NOMO-1 treated with DMSO at 0.1 percent for 48 hours (cell line): ENCODE measurements around the gene PCNT.

ENCODE experiments used
- DNase-seq: peaks from one replicate; lab custom pipeline; 2025; ENCODE audit not compliant: unreplicated experiment; lab: John Stamatoyannopoulos, UW

The PCNT gene

GRCh38 chr21:46379691-46380090, 55.7 kb downstream of the PCNT start:
- no peak for DNase-seq

GRCh38 chr21:46381541-46381940, 57.6 kb downstream of the PCNT start:
- DNase-seq: no peak

GRCh38 chr21:46384556-46384955, 60.6 kb downstream of the PCNT start:
- no peak for DNase-seq

- no peak for DNase-seq
Measured at GRCh38 chr21:46385846-46386733, 62.1 kb downstream of the PCNT start.

- no peak for DNase-seq
Measured at GRCh38 chr21:46386734-46387088, 62.8 kb downstream of the PCNT start.

- DNase-seq: no peak
Measured at GRCh38 chr21:46388206-46388880, 64.4 kb downstream of the PCNT start.

GRCh38 chr21:46388896-46389295, 64.9 kb downstream of the PCNT start:
- no peak for DNase-seq

GRCh38 chr21:46390603-46391545, 66.9 kb downstream of the PCNT start:
- no peak for DNase-seq

GRCh38 chr21:46391773-46392172, 67.8 kb downstream of the PCNT start:
- DNase-seq: no peak

- no peak for DNase-seq
Measured at GRCh38 chr21:46392921-46393320, 69.0 kb downstream of the PCNT start.

GRCh38 chr21:46393451-46393940, 69.5 kb downstream of the PCNT start:
- no peak for DNase-seq

GRCh38 chr21:46393941-46394594, 70.1 kb downstream of the PCNT start:
- DNase-seq: no peak

- DNase-seq: no peak
Measured at GRCh38 chr21:46394595-46395104, 70.7 kb downstream of the PCNT start.

GRCh38 chr21:46397211-46397905, 73.4 kb downstream of the PCNT start:
- DNase-seq: no peak

- DNase-seq: no peak
Measured at GRCh38 chr21:46397993-46398392, 74.0 kb downstream of the PCNT start.

GRCh38 chr21:46399129-46399528, 75.2 kb downstream of the PCNT start:
- no peak for DNase-seq

GRCh38 chr21:46399686-46400085, 75.7 kb downstream of the PCNT start:
- DNase-seq: no peak

- DNase-seq: no peak
Measured at GRCh38 chr21:46401186-46401910, 77.4 kb downstream of the PCNT start.

- no peak for DNase-seq
Measured at GRCh38 chr21:46402421-46402820, 78.5 kb downstream of the PCNT start.
